Activated CD8-positive, alpha-beta memory T cell treated with anti-CD3 and anti-CD28 coated beads for 4 hours (primary cell): ENCODE data around the gene KIF3B.
"Not testable (repeated sequence)": the region's sequence is repeated elsewhere in the genome, so short reads cannot be mapped to it uniquely, and the experiment has no call there.

ENCODE experiments used
- DNase-seq, 2 donors: peaks; one replicate each; pipeline ENCODE4 v3.0.0-alpha.2; 2020; ENCODE audit warnings: low read depth in 2 of 2

KIF3B gene

DNA sequence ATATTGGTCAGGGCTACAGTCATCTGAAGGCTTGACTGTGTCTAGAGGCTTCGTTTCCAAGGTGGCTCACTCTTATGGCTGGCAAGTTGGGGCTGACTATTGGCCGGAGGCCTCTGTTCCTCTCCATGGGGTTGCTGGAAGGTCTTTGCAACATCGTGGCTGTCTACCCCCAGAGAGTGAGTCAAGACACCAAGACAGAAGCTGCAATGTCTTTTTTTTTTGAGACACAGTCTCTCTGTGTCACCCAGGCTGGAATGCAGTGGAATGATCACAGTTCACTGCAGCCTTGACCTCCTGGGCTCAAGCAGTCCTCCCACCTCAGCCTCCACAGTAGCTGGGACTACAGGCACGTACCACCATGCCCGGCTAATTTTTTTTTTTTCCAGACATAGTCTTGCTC, 29.4 kb upstream of the KIF3B start:
- no peak for DNase-seq

DNA sequence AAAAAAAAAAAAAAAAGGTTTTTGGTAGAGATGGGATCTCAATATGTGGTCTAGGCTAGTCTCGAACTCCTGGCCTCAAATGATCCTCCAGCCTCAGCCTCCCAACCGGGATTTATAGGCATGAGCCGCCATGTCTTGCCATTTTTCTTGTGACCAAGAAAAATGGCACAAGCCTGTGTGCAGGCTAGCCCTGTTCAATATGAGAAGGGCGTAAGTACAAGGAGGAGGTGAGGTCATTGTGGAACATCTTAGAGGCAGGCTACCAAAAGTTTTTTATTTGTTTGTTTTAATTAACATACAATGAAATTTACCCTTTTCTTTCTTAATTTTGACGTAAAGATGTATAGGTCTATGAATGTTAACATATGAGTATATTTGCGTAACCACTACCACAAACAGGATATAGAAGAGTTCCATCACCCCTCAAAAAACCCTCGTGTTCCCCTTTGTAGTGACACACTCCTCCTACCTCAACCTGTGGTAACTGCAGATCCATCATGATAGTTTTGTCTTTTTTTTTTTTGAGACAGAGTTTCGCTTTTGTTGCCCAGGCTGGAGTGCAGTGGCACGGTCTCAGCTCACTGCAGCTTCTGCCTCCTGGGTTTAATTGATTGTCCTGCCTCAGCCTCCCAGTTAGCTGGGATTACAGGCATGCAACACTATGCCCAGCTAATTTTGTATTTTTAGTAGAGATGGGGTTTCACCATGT, 28.3 kb upstream of the KIF3B start:
- peak in 1 of 2 donors; percentile 18 for DNase-seq

DNA sequence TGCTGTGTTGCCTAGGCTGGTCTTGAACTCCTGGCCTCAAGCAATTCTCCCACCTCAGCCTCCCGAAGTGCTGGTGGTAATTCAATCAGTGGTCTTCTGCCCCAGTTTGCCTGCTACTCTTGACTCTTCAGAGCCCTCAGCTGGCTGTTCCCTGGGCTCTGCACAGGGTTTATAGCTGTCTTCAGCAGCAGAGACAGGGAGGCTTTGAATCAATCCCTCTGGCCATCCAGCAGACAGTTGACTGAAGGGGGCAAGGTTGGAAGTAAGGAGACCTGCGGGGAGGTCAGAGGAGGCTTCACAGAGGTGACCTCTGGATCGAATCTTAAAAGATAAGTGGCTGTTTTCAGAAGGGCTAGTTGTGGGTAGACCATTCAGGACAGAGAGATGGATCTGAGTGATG, 26.0 kb upstream of the KIF3B start:
- no peak for DNase-seq

DNA sequence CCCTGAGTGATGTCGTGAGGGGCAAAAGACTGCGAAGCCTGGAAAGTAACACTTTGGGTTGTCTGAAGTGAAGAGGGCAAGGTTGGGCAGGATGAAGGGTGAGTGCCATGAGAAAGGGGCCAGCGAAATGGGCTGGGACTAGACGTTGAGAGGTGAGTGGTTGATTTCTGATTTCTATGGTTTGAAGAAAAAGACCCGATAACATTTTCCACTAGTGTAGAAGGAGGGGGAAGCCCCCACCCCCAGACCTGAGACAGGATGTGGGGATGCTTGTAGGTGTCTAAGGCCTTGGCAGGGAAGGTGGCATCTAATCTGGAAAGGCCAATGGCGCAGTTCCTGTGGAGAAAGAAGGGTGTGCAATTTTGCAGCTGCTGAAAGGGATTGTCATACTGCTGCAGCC, 25.3 kb upstream of the KIF3B start:
- DNase-seq, result peak; percentile 60 to 74

DNA sequence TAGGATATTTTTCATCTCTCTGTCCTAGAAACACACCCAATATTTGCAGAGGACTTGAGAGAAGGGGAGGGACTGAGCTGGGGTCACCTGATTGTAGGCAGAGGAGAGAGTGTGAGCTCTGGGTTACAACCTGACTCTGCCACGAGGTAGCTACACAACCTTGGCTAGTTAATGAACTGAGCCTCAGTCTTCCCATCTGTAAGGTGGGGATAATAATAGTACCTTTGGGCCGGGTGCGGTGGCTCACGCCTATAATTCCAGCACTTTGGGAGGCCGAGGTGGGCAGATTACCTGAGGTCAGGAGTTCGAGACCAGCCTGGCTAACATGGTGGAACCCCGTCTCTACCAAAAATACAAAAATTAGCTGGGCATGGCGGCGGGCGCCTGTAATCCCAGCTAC, 16.5 kb upstream of the KIF3B start:
- not testable (repeated sequence) for DNase-seq

DNA sequence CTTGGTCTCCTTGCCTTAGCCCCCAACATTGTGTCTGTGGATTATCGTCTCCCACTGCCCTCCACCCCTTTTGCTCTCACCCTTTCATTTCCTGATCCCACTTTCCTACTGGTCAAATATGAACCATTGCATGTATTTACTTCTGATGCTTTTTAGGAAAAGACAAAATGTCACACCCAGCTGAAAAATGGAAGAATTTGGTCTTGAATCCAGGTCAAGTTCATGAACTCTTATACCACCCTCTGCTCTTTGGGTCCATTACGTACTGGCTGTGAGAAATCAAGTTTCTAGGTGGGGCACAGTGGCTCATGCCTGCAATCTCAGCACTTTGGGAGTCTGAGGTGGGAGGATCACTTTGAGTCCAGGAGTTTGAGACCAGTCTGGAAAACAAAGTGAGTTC, 15.8 kb upstream of the KIF3B start:
- no peak for DNase-seq

DNA sequence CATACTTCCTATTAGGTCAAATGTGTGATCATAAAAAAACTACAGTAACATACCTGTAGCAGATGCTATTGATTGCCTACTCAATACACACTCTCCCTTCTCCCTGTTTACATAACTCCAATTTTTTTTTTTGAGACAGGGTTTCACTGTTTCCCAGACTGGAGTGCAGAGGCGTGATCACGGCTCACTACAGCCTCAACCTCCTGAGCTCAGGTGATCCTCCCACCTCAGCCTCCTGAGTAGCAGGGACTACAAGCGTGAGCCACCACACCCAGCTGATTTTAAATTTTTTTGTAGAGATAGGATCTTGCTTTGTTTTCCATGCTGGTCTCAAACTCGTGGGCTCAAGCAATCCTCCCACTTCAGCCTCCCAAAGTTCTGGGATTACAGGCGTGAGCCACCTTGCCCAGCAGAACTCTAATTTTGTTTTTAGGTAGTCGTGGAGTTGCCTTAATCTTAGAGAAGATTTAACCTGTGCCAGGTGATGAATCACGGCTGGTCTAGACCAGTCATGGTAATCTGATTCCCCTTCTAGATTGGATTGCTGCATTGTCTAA, 14.0 kb upstream of the KIF3B start:
- DNase-seq, result no peak

DNA sequence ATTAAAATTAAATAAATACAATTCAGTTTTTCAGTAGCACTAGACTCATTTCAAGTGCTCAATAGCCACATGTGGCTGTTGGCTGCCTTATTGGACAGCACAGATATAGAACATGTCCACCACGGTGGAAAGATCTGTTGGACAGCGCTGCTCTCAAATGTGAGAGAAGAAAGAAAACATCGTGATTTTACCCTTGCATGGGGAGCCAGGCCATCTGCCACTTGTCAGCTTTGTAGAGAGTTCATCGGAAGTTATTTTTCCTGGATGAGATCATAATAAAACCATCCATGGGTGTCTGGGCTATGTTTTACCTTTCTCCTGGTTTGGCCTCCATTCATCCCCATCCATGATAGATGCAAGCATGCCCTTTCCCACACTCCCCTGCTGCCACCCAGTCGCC, 5.8 kb upstream of the KIF3B start:
- DNase-seq, result no peak

DNA sequence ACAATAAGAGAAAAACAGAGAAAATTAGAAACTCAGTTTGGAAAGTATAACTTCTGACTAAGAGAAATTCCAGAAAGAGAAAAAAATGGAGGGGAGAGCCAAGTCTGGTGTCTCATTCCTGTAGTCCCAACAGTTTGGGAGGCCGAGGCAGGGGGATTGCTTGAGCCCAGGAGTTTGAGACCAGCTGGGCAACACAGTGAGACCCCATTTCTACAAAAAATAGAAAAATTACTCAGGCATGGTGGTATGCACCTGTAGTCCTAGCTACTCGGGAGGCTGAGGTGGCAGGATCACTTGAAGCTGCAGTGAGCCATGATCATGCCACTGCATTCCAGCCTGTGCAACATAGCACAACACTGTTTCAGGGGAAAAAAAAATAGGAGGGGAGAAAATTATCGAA, 3.1 kb upstream of the KIF3B start:
- no peak for DNase-seq

DNA sequence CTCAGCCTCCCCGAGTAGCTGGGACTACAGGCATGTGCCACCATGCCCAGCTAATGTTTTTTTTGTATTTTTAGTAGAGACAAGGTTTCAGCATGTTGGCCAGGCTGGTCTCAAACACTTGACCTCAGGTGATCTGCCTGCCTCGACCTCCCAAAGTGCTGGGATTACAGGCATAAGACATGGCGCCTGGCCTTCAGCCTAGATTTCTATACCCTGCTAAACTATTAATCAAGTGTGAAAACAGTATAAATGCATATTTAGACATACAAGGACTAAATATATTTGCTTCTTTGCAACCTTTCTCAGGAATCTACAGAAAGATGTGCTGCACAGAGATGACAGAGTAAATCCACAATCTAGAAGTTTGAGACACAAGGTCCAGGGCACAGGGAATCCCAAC, 2.3 kb upstream of the KIF3B start:
- DNase-seq, result not testable (repeated sequence)

DNA sequence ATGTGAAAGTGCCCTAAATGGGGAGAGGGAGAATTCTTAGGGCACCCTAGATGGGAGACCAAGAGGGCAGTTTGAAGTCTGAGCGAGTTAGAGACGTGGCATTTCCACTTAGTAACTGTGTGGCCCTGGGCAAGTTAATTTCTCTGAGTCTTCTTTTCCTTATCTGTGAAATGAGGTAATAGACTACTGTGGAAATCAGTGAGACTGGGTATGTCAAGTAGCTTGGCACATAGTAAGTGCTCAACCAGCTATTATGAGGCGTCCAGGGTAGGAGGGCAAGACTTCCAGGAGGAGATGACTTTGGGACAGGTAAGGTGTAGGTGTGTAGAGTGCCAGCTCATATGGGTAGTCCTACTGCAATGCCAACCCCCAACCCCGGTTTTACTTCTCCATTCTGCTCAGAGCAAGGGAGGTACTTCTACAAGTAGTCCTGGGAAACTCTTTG, 770 bp downstream of the KIF3B start:
- no peak for DNase-seq

DNA sequence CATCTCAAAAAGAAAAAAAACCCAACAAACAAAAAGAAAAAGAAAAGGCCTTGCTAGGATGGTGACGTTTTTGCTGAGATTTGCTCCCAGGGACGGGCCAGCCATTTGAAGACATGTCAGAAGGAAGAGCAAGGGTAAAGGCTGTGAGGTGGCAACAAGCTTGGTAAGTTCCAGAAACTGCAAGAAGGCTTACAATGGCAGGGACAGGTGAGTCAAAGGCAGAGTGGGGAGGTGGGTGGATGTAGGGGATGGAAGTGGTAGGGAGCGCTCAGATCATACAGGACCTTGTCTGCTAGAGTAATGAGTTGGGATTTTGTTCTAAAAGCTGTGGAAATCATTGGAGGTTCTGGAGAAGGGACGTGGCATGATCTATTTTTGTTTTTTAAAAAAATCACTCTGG, 4.3 kb downstream of the KIF3B start:
- DNase-seq, result no peak

DNA sequence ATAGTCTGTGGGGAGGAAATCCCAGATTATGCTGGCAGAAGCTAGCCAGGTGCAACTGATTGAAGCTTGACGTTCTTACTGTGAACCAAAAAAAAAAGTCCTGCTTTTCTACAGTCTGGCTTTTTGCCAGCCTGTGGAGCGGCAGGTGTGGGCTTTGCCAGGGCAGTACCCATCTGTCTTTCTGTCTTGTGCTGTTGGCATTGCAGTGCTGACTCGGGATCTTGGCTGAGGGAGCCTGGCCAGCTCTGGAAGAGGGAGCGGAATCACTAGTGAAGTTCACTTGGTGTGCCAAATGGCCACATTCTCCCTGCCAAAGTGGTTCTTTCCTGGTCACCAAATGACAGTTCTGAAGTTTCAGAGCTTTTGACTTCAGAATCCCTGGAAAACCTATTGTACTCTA, 5.0 kb downstream of the KIF3B start:
- DNase-seq, result no peak

DNA sequence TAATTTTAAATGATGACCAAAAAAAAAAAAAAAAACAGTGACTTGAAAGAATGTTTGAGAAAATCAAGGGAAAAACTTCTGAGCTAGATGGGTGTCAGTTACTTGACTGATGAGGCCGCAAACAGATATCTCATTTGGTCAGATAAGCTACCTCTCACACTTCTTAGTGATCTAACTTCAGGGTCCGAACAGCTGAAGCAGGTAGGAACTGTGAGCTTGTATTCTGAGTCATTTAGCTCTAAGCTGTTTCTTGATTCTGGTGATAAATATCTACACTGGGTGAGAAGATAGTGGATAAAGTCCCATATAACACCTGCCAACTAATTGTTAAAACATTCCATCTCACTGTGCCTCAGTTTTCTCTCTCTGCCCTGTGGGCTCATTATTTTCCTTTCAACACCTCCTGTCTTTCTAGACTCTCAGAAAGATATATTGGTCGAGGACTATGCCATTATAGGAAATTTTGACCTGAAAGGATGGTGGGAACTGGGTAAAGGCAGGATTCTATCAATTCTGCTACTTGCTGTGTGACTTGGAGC, 7.7 kb downstream of the KIF3B start:
- DNase-seq, result no peak

DNA sequence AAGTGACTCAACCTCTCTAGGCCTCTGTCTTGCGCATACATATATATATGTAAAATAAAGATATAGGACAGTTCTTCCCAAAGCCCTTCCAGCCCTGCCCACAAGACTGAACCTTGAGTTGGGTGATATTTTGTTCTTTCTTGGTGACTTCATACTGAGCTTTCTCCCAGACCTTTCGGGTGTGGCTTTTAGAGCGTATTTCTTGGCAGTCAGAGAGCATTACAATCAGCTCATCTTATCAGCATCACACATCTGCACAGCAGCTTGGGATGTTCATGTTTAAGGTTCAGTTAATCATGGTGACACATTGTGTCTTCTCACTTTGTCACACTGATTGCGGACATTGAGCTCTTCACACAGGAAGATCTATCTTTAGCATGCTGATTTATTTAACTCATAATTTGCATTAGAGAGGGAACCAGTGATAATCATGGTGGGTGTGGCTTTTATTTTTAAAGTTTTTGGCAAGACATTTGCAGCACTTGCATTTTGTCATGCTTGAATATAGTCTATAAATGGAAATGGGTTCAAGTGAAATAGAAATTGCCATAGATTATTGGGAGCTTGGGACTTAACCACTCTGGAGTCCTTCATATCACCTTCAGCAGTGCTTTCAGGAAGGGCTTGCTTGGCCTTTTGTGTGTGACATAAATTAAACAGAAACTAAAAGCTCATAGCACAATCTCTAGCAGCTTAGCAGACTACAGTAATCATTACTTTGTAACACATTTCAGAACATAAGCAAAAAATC, 8.3 kb downstream of the KIF3B start:
- peak in 1 of 2 donors; percentile 23 for DNase-seq

DNA sequence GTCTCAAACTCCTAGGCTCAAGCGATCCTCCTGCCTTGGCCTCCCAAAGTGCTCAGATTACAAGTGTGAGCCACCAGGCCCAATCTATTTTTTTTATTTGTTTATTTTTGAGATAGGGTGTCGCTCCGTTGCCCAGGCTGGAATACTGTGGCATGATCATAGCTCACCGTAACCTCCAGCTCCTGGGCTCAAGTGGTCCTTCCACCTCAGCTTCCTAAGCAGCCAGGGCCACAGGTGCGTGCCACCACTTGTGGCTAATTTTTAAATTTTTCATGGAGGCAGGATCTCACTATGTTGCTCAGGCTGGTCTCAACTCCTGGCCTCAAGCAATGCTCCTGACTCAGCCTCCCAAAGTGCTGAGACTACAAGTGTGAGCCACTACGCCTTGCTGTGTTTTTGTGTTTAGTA, 9.8 kb downstream of the KIF3B start:
- DNase-seq, result no peak

DNA sequence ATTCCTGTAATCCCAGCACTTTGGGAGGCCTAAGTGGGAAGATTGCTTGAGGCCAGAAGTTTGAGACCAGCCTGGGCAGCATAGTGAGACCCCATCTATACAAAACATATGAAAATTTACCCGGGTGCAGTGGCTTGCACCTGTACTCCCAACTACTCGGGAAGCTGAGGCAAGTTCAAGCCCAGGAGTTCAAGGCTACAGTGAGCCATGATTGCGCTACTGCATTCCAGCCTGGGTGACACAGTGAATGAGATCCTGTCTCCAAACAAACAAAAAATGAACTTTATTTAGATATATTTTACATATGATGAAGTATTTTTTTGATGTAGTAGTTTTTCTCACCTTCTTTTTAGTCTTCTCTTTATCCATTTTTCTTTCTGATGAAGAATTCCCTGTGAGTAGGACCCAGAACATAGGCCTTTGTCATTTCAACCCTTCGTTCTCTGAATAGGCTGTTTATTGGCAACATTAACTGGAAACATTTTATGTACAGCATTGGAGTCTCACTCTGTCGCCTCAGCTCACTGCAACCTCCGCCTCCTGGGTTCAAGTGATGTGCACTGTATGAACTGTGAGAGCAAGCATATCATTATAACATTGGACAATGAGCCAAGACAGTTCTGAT, 10.9 kb downstream of the KIF3B start:
- no peak for DNase-seq

DNA sequence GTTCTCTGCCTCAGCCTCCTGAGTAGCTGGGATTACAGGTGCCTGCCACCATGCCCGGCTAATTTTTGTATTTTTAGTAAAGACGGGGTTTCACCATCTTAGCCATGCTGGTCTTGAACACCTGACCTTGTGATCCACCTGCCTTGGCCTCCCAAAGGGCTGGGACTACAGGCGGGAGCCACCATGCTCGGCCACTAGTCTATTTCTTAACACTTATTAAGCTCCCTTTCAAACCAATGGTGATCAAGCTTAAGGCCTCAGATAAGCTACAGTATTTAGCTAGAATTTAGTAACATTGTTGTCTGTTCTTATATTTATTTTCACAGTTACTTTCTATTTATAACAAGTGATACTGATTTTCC, 11.8 kb downstream of the KIF3B start:
- DNase-seq, result not testable (repeated sequence)

DNA sequence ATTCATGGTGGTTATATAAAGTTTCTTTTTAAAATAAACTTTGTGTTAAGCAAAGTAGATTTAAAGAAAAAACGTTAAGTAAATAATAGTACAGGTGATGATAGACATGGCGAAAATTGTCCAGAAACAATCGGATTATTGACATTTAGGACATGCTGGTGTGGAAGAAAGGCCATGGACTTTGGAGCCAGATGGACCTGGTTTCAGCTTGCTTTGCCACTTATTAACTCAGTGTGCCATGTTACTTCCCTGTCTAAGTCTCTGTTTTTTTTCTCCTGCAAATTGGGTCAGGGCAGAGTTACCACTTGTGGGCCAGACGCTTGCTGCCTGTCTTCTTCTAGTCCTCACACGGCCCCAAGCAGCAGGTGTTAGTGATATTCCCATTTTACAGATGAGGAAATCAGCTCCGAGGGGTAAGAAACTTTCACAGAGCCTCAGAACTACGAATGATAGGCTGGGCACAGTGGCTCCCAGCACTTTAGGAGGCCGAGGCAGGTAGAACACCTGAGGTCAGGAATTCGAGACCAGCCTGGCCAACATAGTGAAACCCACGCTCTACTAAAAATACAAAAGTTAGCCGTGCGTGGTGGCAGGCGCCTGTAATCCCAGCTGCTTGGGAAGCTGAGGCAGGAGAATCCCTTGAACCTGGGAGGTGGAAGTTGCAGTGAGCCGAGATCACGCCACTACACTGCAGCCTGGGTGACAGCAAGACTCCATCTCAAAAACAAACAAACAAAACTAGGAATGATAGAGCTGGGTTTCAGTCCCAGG, 12.4 kb downstream of the KIF3B start:
- no peak for DNase-seq

DNA sequence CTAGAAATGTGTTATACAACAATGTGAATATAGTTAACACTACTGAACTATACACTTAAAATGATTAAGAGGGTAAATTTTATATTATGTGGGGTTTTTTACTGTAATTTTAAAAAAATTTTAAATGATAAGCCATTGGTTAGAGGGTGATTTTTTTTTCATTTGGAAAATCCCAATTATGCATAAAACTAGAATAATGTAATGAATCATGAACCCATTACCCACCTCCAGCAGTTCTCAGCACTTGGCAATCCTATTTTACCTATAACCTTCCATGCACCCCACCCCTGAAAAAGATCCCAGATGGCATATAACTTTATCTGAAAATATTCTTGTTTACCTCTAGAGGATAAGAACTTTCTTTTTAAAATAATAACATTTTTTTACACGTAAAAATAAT, 13.7 kb downstream of the KIF3B start:
- no peak for DNase-seq

DNA sequence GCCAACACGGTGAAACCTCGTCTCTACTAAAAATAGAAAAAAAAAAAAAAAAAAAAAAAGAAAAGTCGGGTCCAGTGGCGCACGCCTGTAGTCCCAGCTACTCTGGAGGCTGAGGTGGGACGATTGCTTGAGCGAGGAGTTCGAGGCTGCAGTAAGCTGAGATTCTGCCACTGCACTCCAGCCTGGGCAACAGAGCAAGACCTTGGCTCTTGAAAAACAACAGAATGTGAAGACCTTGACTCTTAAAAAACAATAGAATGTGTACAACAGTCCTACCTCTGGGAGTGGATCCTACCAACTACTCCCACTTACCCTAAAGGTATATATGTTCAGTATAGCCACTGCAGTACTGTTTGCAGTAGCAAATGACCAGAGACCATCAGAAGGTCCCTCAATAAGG, 15.1 kb downstream of the KIF3B start:
- no peak for DNase-seq

DNA sequence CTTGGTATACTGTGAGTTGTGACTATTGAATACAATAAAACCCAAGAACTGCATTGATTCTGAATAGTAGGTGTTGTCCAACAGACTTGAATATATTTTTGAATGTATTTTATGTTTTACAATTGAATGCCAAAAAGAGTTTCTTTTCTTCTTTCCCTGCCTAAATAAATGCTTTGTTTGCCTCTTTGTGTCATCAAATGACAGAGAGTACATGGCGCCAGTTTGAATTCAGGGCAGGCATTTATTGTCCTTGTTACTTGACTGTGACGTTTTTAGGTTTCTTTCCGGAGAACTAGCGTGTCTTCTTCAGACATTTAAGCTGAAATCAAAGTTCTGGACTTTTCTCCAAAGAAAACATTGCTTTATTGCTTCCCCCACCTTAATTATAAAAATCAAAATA, 16.6 kb downstream of the KIF3B start:
- DNase-seq, result no peak
